HCT116 (cell line): ENCODE data around the gene SLC16A13. TPM values are rescaled to one million over a fixed set of nuclear protein-coding genes. Genes with fewer than 3 reads are reported as not detected.

Experiments used
- ATAC-seq: fragments of 200-7000 bp; cut with Tn5 transposase; 2 replicates; pipeline ENCODE4 v1.9.1; 2020; ENCODE audit warnings: mild to moderate bottlenecking, moderate library complexity
- BruUV-seq: library from RNA; stranded (reverse); fragments of 400-500 nt; replicated peaks from 2 replicates; lab custom pipeline; 2021; lab: Mats Ljungman, UMichigan
- CTCF ChIA-PET: fragments of 300-600 bp; sonication (Branson Sonifier 250); formaldehyde crosslinking; loops from one replicate; lab custom pipeline; 2021; ENCODE audit warnings: antibody characterized with exemption; lab: Charles Lee
- POLR2A ChIA-PET: fragments of 300-600, 350-600 bp; sonication (Branson Sonifier 250); formaldehyde crosslinking; loops from one replicate; lab custom pipeline; 2021; ENCODE audit warnings: antibody characterized with exemption; lab: Charles Lee
- RAD21 ChIA-PET, 2 experiments: fragments of 300-600 bp; sonication (Branson Sonifier 250); formaldehyde crosslinking; loops; one replicate each; lab custom pipeline; 2023; ENCODE audit warnings: low total read pairs in 2 of 2; ENCODE audit not compliant: uncharacterized antibody in 2 of 2, unreplicated experiment in 2 of 2, low non-redundant PET in 1 of 2; lab: Charles Lee
- DNase-seq: peaks from one replicate; pipeline ENCODE4 v3.0.0-alpha.2; 2010; ENCODE audit warnings: low read depth, low spot score
- H2AFZ ChIP-seq: fragments of 200-600 bp; shearing (Covaris generic), sonication (generic); 2 replicates; pipeline ENCODE4 v1.6.1; 2017; ENCODE audit warnings: low read depth, mixed run types, mixed read lengths, antibody characterized with exemption, low read length; ENCODE audit not compliant: poor library complexity, severe bottlenecking
- H3K27ac ChIP-seq: 2 replicates; pipeline ENCODE4 v1.5.1; 2012; ENCODE audit warnings: low read depth, low read length
- H3K27me3 ChIP-seq: fragments of 200-600 bp; sonication (generic); 2 replicates; pipeline ENCODE4 v1.6.1; 2016; ENCODE audit warnings: mixed run types, low read length, mixed read lengths; ENCODE audit not compliant: insufficient read depth
- H3K36me3 ChIP-seq, 2 experiments: fragments of 200-500 bp in 1 of 2; fragments of 200-600 bp in 1 of 2; sonication (Bioruptor generic) in 1 of 2; sonication (generic) in 1 of 2; 2 replicates each; pipeline versions ENCODE4 v1.5.1 to v1.6.1; 2014 to 2016; ENCODE audit warnings: low read length in 2 of 2, inconsistent platforms in 1 of 2, mixed read lengths in 1 of 2, mixed run types in 1 of 2; ENCODE audit not compliant: insufficient read depth in 2 of 2, control insufficient read depth in 1 of 2
- H3K4me1 ChIP-seq, 2 experiments: fragments of 200-600 bp in 1 of 2; sonication (generic) in 1 of 2; 2 replicates each; pipeline versions ENCODE4 v1.5.1 to v1.6.1; 2012 to 2017; ENCODE audit warnings: low read length in 2 of 2, inconsistent platforms in 1 of 2, mild to moderate bottlenecking in 1 of 2, mixed read lengths in 1 of 2, mixed run types in 1 of 2, moderate library complexity in 1 of 2; ENCODE audit not compliant: insufficient read depth in 2 of 2, control insufficient read depth in 1 of 2
- H3K4me2 ChIP-seq: fragments of 200-600 bp; sonication (generic); 2 replicates; pipeline ENCODE4 v1.6.1; 2017; ENCODE audit warnings: mixed run types, low read length, mixed read lengths
- H3K4me3 ChIP-seq, 2 experiments: fragments of 200-600 bp in 1 of 2; sonication (generic) in 1 of 2; replicated peaks in 1 of 2; 2 replicates each; pipeline ENCODE4 v1.5.1; 2011 to 2016; ENCODE audit warnings: low read length in 2 of 2, control low read depth in 1 of 2, low read depth in 1 of 2, mild to moderate bottlenecking in 1 of 2, mixed read lengths in 1 of 2, mixed run types in 1 of 2
- H3K79me2 ChIP-seq: fragments of 200-600 bp; sonication (generic); 2 replicates; pipeline ENCODE4 v1.6.1; 2017; ENCODE audit warnings: mild to moderate bottlenecking, mixed run types, low read length, moderate library complexity, mixed read lengths; ENCODE audit not compliant: insufficient read depth
- H3K9ac ChIP-seq: fragments of 200-600 bp; sonication (generic); 2 replicates; pipeline ENCODE4 v1.6.1; 2016; ENCODE audit warnings: low read length, mixed read lengths
- H3K9me2 ChIP-seq: fragments of 200-600 bp; sonication (generic), shearing (Covaris generic); 2 replicates; pipeline ENCODE4 v1.6.1; 2017; ENCODE audit warnings: mixed run types, mild to moderate bottlenecking, moderate library complexity; ENCODE audit not compliant: insufficient read depth
- H3K9me3 ChIP-seq, 2 experiments: fragments of 200-500 bp in 1 of 2; fragments of 200-600 bp in 1 of 2; sonication (Bioruptor generic) in 1 of 2; sonication (generic) in 1 of 2; 2 replicates each; pipeline ENCODE4 v1.6.1; 2014 to 2017; ENCODE audit warnings: low read length in 2 of 2, mixed read lengths in 2 of 2, inconsistent platforms in 1 of 2, low read depth in 1 of 2, mild to moderate bottlenecking in 1 of 2, mixed run types in 1 of 2, moderate library complexity in 1 of 2; ENCODE audit not compliant: control insufficient read depth in 1 of 2, insufficient read depth in 1 of 2
- H4K20me1 ChIP-seq: fragments of 200-600 bp; sonication (generic), shearing (Covaris generic); 2 replicates; pipeline ENCODE4 v1.6.1; 2017; ENCODE audit warnings: mixed run types, mild to moderate bottlenecking, moderate library complexity; ENCODE audit not compliant: insufficient read depth
- CBX3 ChIP-seq: IDR thresholded peaks from 2 replicates; pipeline ENCODE4 v1.6.1; 2012; ENCODE audit warnings: low read depth
- CEBPB ChIP-seq: IDR thresholded peaks from 2 replicates; pipeline ENCODE4 v1.6.1; 2012; ENCODE audit warnings: low read depth
- ELF1 ChIP-seq: IDR thresholded peaks from 2 replicates; pipeline ENCODE4 v1.6.1; 2012; ENCODE audit warnings: low read depth, borderline replicate concordance
- EZH2 ChIP-seq: fragments of 200-600 bp; sonication (generic); IDR thresholded peaks from 2 replicates; pipeline ENCODE4 v1.6.1; 2017; ENCODE audit warnings: antibody characterized with exemption, mixed run types
- EZH2phosphoT487 ChIP-seq: fragments of 200-600 bp; IDR thresholded peaks from 2 replicates; pipeline ENCODE4 v1.6.1; 2018; ENCODE audit warnings: antibody characterized with exemption, borderline replicate concordance
- FOSL1 ChIP-seq: IDR thresholded peaks from 2 replicates; pipeline ENCODE4 v1.6.1; 2012; ENCODE audit warnings: low read depth
- POLR2AphosphoS5 ChIP-seq: IDR thresholded peaks from 2 replicates; pipeline ENCODE4 v1.6.1; 2011; ENCODE audit warnings: mild to moderate bottlenecking, low read depth, low read length, moderate library complexity
- YY1 ChIP-seq: IDR thresholded peaks from 2 replicates; pipeline ENCODE4 v1.6.1; 2011; ENCODE audit warnings: low read length, low read depth, moderate library complexity, mild to moderate bottlenecking; ENCODE audit not compliant: insufficient replicate concordance; ENCODE audit errors: extremely low read depth
- ZFX ChIP-seq: fragments of 450-650 bp; IDR thresholded peaks from 2 replicates; pipeline ENCODE4 v1.6.1; 2017
- ZNF274 ChIP-seq: fragments of 200-500 bp; sonication (Bioruptor generic); IDR thresholded peaks from 2 replicates; pipeline ENCODE4 v1.6.1; 2014; ENCODE audit warnings: mild to moderate bottlenecking, low read depth, low read length, inconsistent platforms
- intact Hi-C: fragments of 100-400 bp; cut with micrococcal nuclease; formaldehyde crosslinking; loops from 2 replicates; pipeline ENCODE4 v1.10.0; 2022
- total RNA-seq: library from RNA; stranded (reverse); gene quantifications from one replicate; pipeline ENCODE4 v1.2.1, GENCODE V29; 2021; ENCODE audit not compliant: unreplicated experiment
- TF ChIP-seq, protein P1 (sequence below): IDR thresholded peaks from 2 replicates; pipeline ENCODE4 v1.6.1; 2012; ENCODE audit warnings: low read depth
- TF ChIP-seq, protein P2 (sequence below), 3 experiments: fragments of 200-600 bp in 1 of 3; sonication (generic) in 1 of 3; IDR thresholded peaks in 2 of 3; conservative IDR thresholded peaks in 1 of 3; 2 replicates each; pipeline ENCODE4 v1.5.1; 2012 to 2017; ENCODE audit warnings: low read depth in 2 of 3, low read length in 2 of 3, antibody characterized with exemption in 1 of 3, borderline replicate concordance in 1 of 3, control low read depth in 1 of 3, mild to moderate bottlenecking in 1 of 3, mixed read lengths in 1 of 3, mixed run types in 1 of 3, moderate library complexity in 1 of 3; ENCODE audit not compliant: insufficient read depth in 1 of 3
- TF ChIP-seq, protein P3 (sequence below): IDR thresholded peaks from 2 replicates; pipeline ENCODE4 v1.6.1; 2012

The SLC16A13 gene
- total RNA-seq, 1 experiment from 2014 or later: 6.8 TPM

DNA sequence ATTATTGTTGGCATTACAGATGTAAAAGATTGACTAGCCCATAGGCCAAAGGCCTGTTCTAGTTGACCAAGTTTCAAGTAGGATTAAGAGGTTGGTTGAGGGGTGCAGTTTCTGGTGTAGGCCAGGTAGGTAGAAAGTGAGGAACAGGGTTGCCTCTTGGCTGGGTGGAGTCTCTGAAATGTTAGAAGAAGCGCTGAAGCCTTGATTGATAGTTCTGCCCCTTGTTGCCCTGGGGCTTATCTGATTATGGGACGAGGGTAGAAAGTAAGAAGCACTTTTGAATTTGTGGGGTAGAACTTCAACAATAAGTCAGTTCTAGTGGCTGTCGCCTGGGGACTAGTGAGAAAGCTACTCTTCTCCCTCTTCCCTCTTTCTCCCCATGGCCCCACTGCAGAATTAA is 6.7 kb upstream of the SLC16A13 start:
- TF ChIP-seq YY1: no peak
- TF ChIP-seq EZH2: no peak
- TF ChIP-seq, protein P1, sequence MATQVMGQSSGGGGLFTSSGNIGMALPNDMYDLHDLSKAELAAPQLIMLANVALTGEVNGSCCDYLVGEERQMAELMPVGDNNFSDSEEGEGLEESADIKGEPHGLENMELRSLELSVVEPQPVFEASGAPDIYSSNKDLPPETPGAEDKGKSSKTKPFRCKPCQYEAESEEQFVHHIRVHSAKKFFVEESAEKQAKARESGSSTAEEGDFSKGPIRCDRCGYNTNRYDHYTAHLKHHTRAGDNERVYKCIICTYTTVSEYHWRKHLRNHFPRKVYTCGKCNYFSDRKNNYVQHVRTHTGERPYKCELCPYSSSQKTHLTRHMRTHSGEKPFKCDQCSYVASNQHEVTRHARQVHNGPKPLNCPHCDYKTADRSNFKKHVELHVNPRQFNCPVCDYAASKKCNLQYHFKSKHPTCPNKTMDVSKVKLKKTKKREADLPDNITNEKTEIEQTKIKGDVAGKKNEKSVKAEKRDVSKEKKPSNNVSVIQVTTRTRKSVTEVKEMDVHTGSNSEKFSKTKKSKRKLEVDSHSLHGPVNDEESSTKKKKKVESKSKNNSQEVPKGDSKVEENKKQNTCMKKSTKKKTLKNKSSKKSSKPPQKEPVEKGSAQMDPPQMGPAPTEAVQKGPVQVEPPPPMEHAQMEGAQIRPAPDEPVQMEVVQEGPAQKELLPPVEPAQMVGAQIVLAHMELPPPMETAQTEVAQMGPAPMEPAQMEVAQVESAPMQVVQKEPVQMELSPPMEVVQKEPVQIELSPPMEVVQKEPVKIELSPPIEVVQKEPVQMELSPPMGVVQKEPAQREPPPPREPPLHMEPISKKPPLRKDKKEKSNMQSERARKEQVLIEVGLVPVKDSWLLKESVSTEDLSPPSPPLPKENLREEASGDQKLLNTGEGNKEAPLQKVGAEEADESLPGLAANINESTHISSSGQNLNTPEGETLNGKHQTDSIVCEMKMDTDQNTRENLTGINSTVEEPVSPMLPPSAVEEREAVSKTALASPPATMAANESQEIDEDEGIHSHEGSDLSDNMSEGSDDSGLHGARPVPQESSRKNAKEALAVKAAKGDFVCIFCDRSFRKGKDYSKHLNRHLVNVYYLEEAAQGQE: no peak
- TF ChIP-seq EZH2phosphoT487: no peak
- no peak for TF ChIP-seq CBX3
- no peak for TF ChIP-seq ELF1
- TF ChIP-seq POLR2AphosphoS5: no peak
- no peak for TF ChIP-seq ZFX
- TF ChIP-seq, protein P2, sequence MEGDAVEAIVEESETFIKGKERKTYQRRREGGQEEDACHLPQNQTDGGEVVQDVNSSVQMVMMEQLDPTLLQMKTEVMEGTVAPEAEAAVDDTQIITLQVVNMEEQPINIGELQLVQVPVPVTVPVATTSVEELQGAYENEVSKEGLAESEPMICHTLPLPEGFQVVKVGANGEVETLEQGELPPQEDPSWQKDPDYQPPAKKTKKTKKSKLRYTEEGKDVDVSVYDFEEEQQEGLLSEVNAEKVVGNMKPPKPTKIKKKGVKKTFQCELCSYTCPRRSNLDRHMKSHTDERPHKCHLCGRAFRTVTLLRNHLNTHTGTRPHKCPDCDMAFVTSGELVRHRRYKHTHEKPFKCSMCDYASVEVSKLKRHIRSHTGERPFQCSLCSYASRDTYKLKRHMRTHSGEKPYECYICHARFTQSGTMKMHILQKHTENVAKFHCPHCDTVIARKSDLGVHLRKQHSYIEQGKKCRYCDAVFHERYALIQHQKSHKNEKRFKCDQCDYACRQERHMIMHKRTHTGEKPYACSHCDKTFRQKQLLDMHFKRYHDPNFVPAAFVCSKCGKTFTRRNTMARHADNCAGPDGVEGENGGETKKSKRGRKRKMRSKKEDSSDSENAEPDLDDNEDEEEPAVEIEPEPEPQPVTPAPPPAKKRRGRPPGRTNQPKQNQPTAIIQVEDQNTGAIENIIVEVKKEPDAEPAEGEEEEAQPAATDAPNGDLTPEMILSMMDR (IDR thresholded peaks at IDR 0.05 in 2 of 3, conservative IDR thresholded peaks at IDR 0.05 in 1 of 3; ENCODE audit: borderline replicate concordance in 1 of 3, insufficient read depth in 1 of 3, low read depth in 2 of 3, low read length in 2 of 3): no peak
- TF ChIP-seq ZNF274: no peak
- TF ChIP-seq FOSL1: no peak
- TF ChIP-seq, protein P3, sequence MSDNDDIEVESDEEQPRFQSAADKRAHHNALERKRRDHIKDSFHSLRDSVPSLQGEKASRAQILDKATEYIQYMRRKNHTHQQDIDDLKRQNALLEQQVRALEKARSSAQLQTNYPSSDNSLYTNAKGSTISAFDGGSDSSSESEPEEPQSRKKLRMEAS: no peak
- TF ChIP-seq CEBPB: no peak
- H3K27ac ChIP-seq: no peak overlapping the region
- H3K9me2 ChIP-seq: no peaks in the 10 kb centered on the region
- BruUV-seq: no TSS peak
- no peak for ATAC-seq
- H3K4me2 ChIP-seq: no peak overlapping the region
- H3K9ac ChIP-seq: no peak overlapping the region
- H3K9me3 ChIP-seq: no peaks in the 10 kb centered on the region
- H4K20me1 ChIP-seq: no peaks in the 10 kb centered on the region
- ChIA-PET CTCF (no interaction called here), RAD21 (no interaction called here), POLR2A (no interaction called here)
- DNase-seq: no peak
- no peak overlapping the region for H2AFZ ChIP-seq
- intact Hi-C loops: no loop called here
- H3K79me2 ChIP-seq: no peaks in the 10 kb centered on the region
- no peak overlapping the region for H3K4me3 ChIP-seq
- no peaks in the 10 kb centered on the region for H3K36me3 ChIP-seq
- H3K4me1 ChIP-seq: peaks cover 0 to 22% of the 10 kb centered on the region in 2 experiments; a peak in 1 of 4 replicates
- no peaks in the 10 kb centered on the region for H3K27me3 ChIP-seq
